GM12878 (cell line): ENCODE measurements around the gene CDHR5. TPM values are rescaled to one million over a fixed set of nuclear protein-coding genes. Genes with fewer than 3 reads are reported as not detected.
A peak's percentile ranks its signal among the peaks of the same experiment; 100 is the strongest.

Source experiments
- BMI1 ChIP-seq: fragments of 450-650 bp; IDR thresholded peaks from 2 replicates; pipeline ENCODE4 v1.6.1; 2016; ENCODE audit warnings: mild to moderate bottlenecking, moderate library complexity, borderline replicate concordance
- EED ChIP-seq: sonication (generic); IDR thresholded peaks from 2 replicates; pipeline ENCODE4 v1.6.1; 2016; ENCODE audit warnings: antibody characterized with exemption, low read depth
- EP300 ChIP-seq, 2 experiments: fragments of 150-350 bp in 1 of 2; IDR thresholded peaks; 2 replicates each; pipeline ENCODE4 v1.6.1; 2011 to 2012; ENCODE audit warnings: low read depth in 2 of 2, low read length in 2 of 2, borderline replicate concordance in 1 of 2, improper control_type of control experiment in 1 of 2, inconsistent platforms in 1 of 2; ENCODE audit not compliant: control insufficient read depth in 1 of 2
- ETV6 ChIP-seq, 2 experiments: fragments of 450-650 bp in 1 of 2; IDR thresholded peaks in 1 of 2; conservative IDR thresholded peaks in 1 of 2; 2 replicates each; pipeline ENCODE4 v1.6.1; 2014; ENCODE audit warnings: antibody characterized with exemption in 1 of 2, borderline replicate concordance in 1 of 2, low read depth in 1 of 2, mild to moderate bottlenecking in 1 of 2, moderate library complexity in 1 of 2
- FOXM1 ChIP-seq: IDR thresholded peaks from 2 replicates; pipeline ENCODE4 v1.6.1; 2012; ENCODE audit warnings: low read depth, mild to moderate bottlenecking, inconsistent platforms, low read length, moderate library complexity
- JUND ChIP-seq: IDR thresholded peaks from 2 replicates; pipeline ENCODE4 v1.6.1; 2012; ENCODE audit warnings: low read depth, mild to moderate bottlenecking, low read length, improper control_type of control experiment, moderate library complexity
- NR2C2 ChIP-seq: IDR thresholded peaks from 2 replicates; pipeline ENCODE4 v1.6.1; 2011; ENCODE audit warnings: borderline replicate concordance, low read depth; ENCODE audit not compliant: control insufficient read depth, insufficient read length
- NR2F1 ChIP-seq: fragments of 450-650 bp; conservative IDR thresholded peaks from 2 replicates; pipeline ENCODE4 v1.6.1; 2017; ENCODE audit warnings: mild to moderate bottlenecking
- POLR2A ChIP-seq: IDR thresholded peaks from 2 replicates; pipeline ENCODE4 v1.6.1; 2011; ENCODE audit warnings: low read depth, mild to moderate bottlenecking, low read length
- REST ChIP-seq: IDR thresholded peaks from 2 replicates; pipeline ENCODE4 v1.6.1; 2012; ENCODE audit warnings: mild to moderate bottlenecking, low read depth, low read length
- SP1 ChIP-seq: IDR thresholded peaks from one replicate; pipeline ENCODE4 v1.6.1; 2011; ENCODE audit warnings: low read depth, low read length
- SRF ChIP-seq, 2 experiments: IDR thresholded peaks; 2 replicates each; pipeline ENCODE4 v1.6.1; 2011; ENCODE audit warnings: low read depth in 2 of 2, low read length in 2 of 2, mild to moderate bottlenecking in 1 of 2, moderate library complexity in 1 of 2
- SUPT20H ChIP-seq: IDR thresholded peaks from 2 replicates; pipeline ENCODE4 v1.6.1; 2011; ENCODE audit warnings: low read depth, mild to moderate bottlenecking, low read length, moderate library complexity, borderline replicate concordance; ENCODE audit not compliant: control insufficient read depth
- TCF3 ChIP-seq: IDR thresholded peaks from 2 replicates; pipeline ENCODE4 v1.6.1; 2012; ENCODE audit warnings: low read depth, mild to moderate bottlenecking, low read length, borderline replicate concordance; ENCODE audit not compliant: insufficient read depth
- TCF7 ChIP-seq: IDR thresholded peaks from 2 replicates; pipeline ENCODE4 v1.6.1; 2014; ENCODE audit warnings: antibody characterized with exemption, borderline replicate concordance
- ZBTB4 ChIP-seq: fragments of 450-650 bp; formaldehyde crosslinking; IDR thresholded peaks from 2 replicates; pipeline ENCODE4 v1.4.0; 2022; ENCODE audit warnings: mild to moderate bottlenecking, moderate library complexity
- ZNF217 ChIP-seq: fragments of 450-650 bp; IDR thresholded peaks from 2 replicates; pipeline ENCODE4 v1.6.1; 2017; ENCODE audit warnings: antibody characterized with exemption, mild to moderate bottlenecking
- polyA plus RNA-seq, 11 experiments: library from polyadenylated mRNA; depleted of rRNA in 4 of 11; unstranded in 6 of 11; stranded (reverse) in 5 of 11; fragments of >200 nt; fragmentation: Nextera tagmentation in 4 of 11; fragmentation: Illumina TruSeq in 1 of 11; extraction: Ambion mirVana in 4 of 11; extraction: Trizol in 1 of 11; gene quantifications; 1 replicate in 1 of 11; 2 replicates in 10 of 11; pipeline versions ENCODE4 v1.2.1 to v1.2.3, GENCODE V29; 2011 to 2016; ENCODE audit warnings: inconsistent platforms in 2 of 11, missing spikeins in 2 of 11, low read depth in 1 of 11
- total RNA-seq, 4 experiments: library from RNA; depleted of rRNA in 3 of 4; stranded (reverse); fragments of >200 nt in 3 of 4; fragmentation: Illumina TruSeq in 1 of 4; extraction: Trizol in 1 of 4; gene quantifications; 2 replicates each; pipeline versions ENCODE4 v1.2.1 to v1.2.3, GENCODE V29; 2013 to 2021
- TF ChIP-seq, protein P1 (sequence below): IDR thresholded peaks from 2 replicates; pipeline ENCODE4 v1.6.1; 2012; ENCODE audit warnings: low read depth, low read length, improper control_type of control experiment

The CDHR5 gene
- total and polyA plus RNA-seq, 10 of the 15 experiments (the other 5 are each of a cell fraction or from before 2014, with no cell fraction given) = 0.06 TPM; not detected in 9

DNA sequence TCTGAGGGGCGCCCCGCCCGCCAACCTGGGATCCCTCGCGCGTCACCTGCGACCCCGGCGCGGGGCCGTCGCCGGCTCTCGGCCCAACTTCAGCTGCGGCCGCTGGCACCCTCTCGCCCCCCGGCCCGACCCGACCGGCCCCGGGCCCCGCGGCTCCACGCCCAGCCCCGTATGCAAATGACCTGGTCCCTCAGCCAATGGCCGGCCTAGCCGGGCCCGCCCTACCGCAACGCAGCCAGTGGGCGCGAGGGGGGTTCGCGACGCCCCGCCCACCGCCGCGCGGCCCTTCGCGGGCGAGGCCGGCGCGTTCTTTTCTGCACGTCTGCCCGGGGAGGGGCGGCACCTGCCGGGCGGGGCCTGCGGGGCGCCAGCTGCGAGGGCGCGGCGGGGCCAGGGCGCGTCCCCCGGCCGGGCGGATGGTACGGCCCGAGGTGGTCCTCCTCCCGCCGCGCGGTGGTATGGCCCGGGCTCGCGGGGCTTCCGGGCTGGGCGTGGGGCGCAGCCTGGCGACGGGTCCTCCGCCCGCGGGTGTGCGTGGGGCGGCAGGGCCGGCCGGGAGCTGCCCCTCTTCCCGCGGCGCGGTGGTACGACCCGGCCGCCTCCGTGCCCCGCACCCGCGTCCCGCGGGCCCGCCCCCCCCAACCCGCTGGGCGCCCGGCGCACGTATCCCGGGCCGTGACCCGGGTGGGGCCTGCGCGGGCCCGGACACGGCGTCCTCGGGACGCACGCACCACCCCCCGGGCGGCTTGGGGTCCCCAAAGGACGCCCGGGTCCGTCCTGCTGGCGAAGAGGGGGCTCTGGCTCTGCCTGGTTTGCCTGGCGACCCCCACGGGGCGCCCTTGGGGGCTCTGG, 56.2 kb downstream of the CDHR5 start (continued):
- TF ChIP-seq ZBTB4 (CRISPR knock-in tag) = no peak
- no peak for TF ChIP-seq SUPT20H
- no peak for TF ChIP-seq NR2C2
- TF ChIP-seq TCF3 = peak; percentile 95
- TF ChIP-seq, protein P1, sequence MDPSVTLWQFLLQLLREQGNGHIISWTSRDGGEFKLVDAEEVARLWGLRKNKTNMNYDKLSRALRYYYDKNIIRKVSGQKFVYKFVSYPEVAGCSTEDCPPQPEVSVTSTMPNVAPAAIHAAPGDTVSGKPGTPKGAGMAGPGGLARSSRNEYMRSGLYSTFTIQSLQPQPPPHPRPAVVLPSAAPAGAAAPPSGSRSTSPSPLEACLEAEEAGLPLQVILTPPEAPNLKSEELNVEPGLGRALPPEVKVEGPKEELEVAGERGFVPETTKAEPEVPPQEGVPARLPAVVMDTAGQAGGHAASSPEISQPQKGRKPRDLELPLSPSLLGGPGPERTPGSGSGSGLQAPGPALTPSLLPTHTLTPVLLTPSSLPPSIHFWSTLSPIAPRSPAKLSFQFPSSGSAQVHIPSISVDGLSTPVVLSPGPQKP = 0 out of 2 replicates have a peak, but pooled peaks have one; percentile 9
- no peak for TF ChIP-seq EED
- peak; percentile 91 for TF ChIP-seq NR2F1
- TF ChIP-seq SP1 = peak; percentile 88
- peak; percentile 99 for TF ChIP-seq JUND
- TF ChIP-seq REST = no peak
- TF ChIP-seq EP300 (IDR thresholded peaks at IDR 0.05; ENCODE audit: borderline replicate concordance in 1 of 2, control insufficient read depth in 1 of 2, low read depth in 2 of 2, low read length in 2 of 2) = no peak
- 0 out of 4 replicates have a peak, but pooled peaks of 1 of the 2 experiments have one; percentile 14 for TF ChIP-seq SRF (IDR thresholded peaks at IDR 0.05; ENCODE audit: low read depth in 2 of 2, low read length in 2 of 2)
- TF ChIP-seq FOXM1 = no peak
- no peak for TF ChIP-seq BMI1
- TF ChIP-seq ETV6 (conservative IDR thresholded peaks at IDR 0.05 in 1 of 2, IDR thresholded peaks at IDR 0.05 in 1 of 2; ENCODE audit: borderline replicate concordance in 1 of 2, low read depth in 1 of 2) = no peak
- TF ChIP-seq POLR2A = peak; percentile 81
- TF ChIP-seq TCF7 = no peak
- TF ChIP-seq ZNF217 = peak; percentile 61; the same call in 1 of the 2 replicates
